OCI-LY7 (cell line): ENCODE data around the gene WDR54. TPM values are rescaled to one million over a fixed set of nuclear protein-coding genes. Genes with fewer than 3 reads are reported as not detected.

Experiments used
- BruUV-seq: library from RNA; stranded (reverse); fragments of 400-500 nt; replicated peaks from 2 replicates; lab custom pipeline; 2021; lab: Mats Ljungman, UMichigan
- CTCF ChIA-PET: fragments of 300-600 bp; sonication (Branson Sonifier 250); formaldehyde crosslinking; loops from one replicate; lab custom pipeline; 2022; ENCODE audit warnings: antibody characterized with exemption; ENCODE audit not compliant: unreplicated experiment; lab: Charles Lee
- POLR2A ChIA-PET: fragments of 300-600 bp; sonication (Branson Sonifier 250); formaldehyde crosslinking; loops from one replicate; lab custom pipeline; 2022; ENCODE audit warnings: antibody characterized with exemption; lab: Charles Lee
- DNase-seq: peaks from one replicate; pipeline ENCODE4 v3.0.0-alpha.2; 2015; ENCODE audit warnings: low spot score
- H2AFZ ChIP-seq: fragments of 200-600 bp; sonication (generic), shearing (Covaris generic); 2 replicates; pipeline ENCODE4 v1.6.1; 2014; ENCODE audit warnings: mild to moderate bottlenecking, antibody characterized with exemption, low read length, moderate library complexity
- H3K27ac ChIP-seq: fragments of 200-600 bp; sonication (generic); 2 replicates; pipeline ENCODE4 v1.5.1; 2014; ENCODE audit warnings: mixed run types, low read depth, mild to moderate bottlenecking, moderate library complexity, low read length, inconsistent platforms; ENCODE audit not compliant: poor library complexity, severe bottlenecking
- H3K36me3 ChIP-seq: fragments of 200-600 bp; sonication (generic); 2 replicates; pipeline ENCODE4 v1.6.1; 2014; ENCODE audit warnings: mild to moderate bottlenecking, antibody characterized with exemption, low read length, moderate library complexity, mixed read lengths; ENCODE audit not compliant: insufficient read depth
- H3K4me1 ChIP-seq: fragments of 200-600 bp; sonication (generic); 2 replicates; pipeline ENCODE4 v1.5.1; 2014; ENCODE audit warnings: mild to moderate bottlenecking, low read length; ENCODE audit not compliant: insufficient read depth, poor library complexity, severe bottlenecking
- H3K4me2 ChIP-seq: fragments of 200-600 bp; sonication (generic); 2 replicates; pipeline ENCODE4 v1.6.1; 2014; ENCODE audit warnings: mild to moderate bottlenecking, low read length
- H3K4me3 ChIP-seq: fragments of 200-600 bp; sonication (generic); 2 replicates; pipeline ENCODE4 v1.5.1; 2014; ENCODE audit warnings: mild to moderate bottlenecking, low read depth, low read length; ENCODE audit not compliant: poor library complexity, severe bottlenecking
- H3K79me2 ChIP-seq: fragments of 200-600 bp; sonication (generic); 2 replicates; pipeline ENCODE4 v1.6.1; 2016; ENCODE audit warnings: low read depth, mild to moderate bottlenecking, low read length, moderate library complexity, mixed read lengths; ENCODE audit not compliant: insufficient read depth
- H3K9me2 ChIP-seq: fragments of 200-600 bp; sonication (generic); 2 replicates; pipeline ENCODE4 v1.6.1; 2016; ENCODE audit warnings: mild to moderate bottlenecking, low read length, mixed read lengths; ENCODE audit not compliant: insufficient read depth
- H3K9me3 ChIP-seq: fragments of 200-600 bp; sonication (generic); 2 replicates; pipeline ENCODE4 v1.6.1; 2014; ENCODE audit warnings: mild to moderate bottlenecking, mixed run types, low read length, mixed read lengths
- H4K20me1 ChIP-seq: fragments of 200-600 bp; sonication (generic); 2 replicates; pipeline ENCODE4 v1.6.1; 2014; ENCODE audit warnings: mild to moderate bottlenecking, antibody characterized with exemption, low read length, moderate library complexity, mixed read lengths; ENCODE audit not compliant: insufficient read depth
- EZH2phosphoT487 ChIP-seq: fragments of 200-600 bp; sonication (generic); IDR thresholded peaks from 2 replicates; pipeline ENCODE4 v1.6.1; 2018; ENCODE audit warnings: low read depth, borderline replicate concordance, mild to moderate bottlenecking, mixed run types, antibody characterized with exemption, low read length, moderate library complexity, mixed read lengths
- intact Hi-C: fragments of 100-400 bp; cut with micrococcal nuclease; formaldehyde crosslinking; loops from one replicate; pipeline ENCODE4 v1.10.0; 2022; ENCODE audit not compliant: unreplicated experiment
- total RNA-seq, 2 experiments: library from RNA; depleted of rRNA in 1 of 2; stranded (reverse); fragments of >200 nt in 1 of 2; shearing (Covaris generic) in 1 of 2; gene quantifications; 2 replicates each; pipeline ENCODE4 v1.2.3, GENCODE V29; 2014 to 2022
- TF ChIP-seq, protein P1 (sequence below): fragments of 200-600 bp; sonication (generic); conservative IDR thresholded peaks from 2 replicates; pipeline ENCODE4 v1.5.1; 2014; ENCODE audit warnings: mild to moderate bottlenecking, antibody characterized with exemption, low read length, moderate library complexity, mixed read lengths

The WDR54 gene
- total RNA-seq, 2 experiments from 2014 or later, result 64.7 to 89.5 TPM

DNA sequence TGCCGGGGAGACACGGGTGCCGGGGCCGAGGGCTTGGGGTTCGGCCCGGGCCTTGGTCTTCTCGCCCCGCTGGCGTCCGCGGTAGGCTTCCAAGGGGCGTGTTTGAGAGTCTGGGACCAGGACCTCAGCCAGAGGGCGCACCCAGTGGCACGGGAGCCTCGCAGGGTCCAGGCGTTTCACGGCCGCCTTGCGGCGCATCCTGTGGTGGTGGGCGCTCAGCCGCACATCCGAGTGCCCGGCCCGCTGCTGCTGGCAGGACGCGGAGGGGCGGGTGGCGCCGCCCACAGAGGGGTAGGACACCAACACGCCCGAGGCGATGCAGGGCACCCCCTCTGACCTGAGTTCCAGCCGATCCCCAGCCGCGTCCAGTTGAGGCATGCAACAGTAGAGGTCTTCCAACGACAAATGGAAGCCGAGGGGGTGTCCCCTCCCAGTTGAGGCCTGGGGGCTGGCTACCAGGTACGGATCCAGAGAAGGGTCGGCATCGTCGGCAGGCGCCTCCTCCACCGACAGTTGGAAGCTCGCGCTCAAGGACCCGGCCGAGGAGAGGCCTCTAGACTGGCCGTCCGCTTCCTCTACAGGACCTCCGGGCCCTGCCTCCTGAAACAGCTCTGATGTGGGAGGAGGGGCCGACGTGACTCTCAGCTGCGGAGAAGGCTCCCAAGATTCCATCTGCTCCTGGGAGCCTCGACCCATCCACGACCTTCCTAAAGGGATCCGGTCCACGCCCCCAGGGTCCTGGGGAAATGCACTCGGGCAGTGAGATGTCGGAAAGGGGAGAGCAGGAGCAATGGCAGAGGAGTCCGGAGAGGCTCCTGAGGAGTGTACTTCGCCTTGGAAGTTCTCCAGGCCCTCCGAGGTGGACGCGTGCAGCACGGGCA is 6.4 kb upstream of the WDR54 start:
- H3K4me3 ChIP-seq, result no peak overlapping the region
- peaks cover under 1% of the 10 kb centered on the region; the same call in 1 of the 2 replicates for H3K79me2 ChIP-seq
- H4K20me1 ChIP-seq, result no peaks in the 10 kb centered on the region
- H3K4me1 ChIP-seq, result peaks cover 41% of the 10 kb centered on the region
- H3K36me3 ChIP-seq, result no peaks in the 10 kb centered on the region
- no peaks in the 10 kb centered on the region for H3K9me3 ChIP-seq
- CTCF ChIA-PET, result no interaction called here
- H3K9me2 ChIP-seq, result no peaks in the 10 kb centered on the region
- TF ChIP-seq, protein P1, sequence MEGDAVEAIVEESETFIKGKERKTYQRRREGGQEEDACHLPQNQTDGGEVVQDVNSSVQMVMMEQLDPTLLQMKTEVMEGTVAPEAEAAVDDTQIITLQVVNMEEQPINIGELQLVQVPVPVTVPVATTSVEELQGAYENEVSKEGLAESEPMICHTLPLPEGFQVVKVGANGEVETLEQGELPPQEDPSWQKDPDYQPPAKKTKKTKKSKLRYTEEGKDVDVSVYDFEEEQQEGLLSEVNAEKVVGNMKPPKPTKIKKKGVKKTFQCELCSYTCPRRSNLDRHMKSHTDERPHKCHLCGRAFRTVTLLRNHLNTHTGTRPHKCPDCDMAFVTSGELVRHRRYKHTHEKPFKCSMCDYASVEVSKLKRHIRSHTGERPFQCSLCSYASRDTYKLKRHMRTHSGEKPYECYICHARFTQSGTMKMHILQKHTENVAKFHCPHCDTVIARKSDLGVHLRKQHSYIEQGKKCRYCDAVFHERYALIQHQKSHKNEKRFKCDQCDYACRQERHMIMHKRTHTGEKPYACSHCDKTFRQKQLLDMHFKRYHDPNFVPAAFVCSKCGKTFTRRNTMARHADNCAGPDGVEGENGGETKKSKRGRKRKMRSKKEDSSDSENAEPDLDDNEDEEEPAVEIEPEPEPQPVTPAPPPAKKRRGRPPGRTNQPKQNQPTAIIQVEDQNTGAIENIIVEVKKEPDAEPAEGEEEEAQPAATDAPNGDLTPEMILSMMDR, result no peak
- TF ChIP-seq EZH2phosphoT487, result no peak
- H3K4me2 ChIP-seq, result no peak overlapping the region
- H2AFZ ChIP-seq, result no peak overlapping the region
- POLR2A ChIA-PET, result interaction anchor here (0.8 to 1.6 kb wide), 2 partner anchors 24 to 36 kb away, joined by 3 to 4 read pairs; no protein-coding TSS in a partner anchor
- intact Hi-C loops, result no loop called here
- H3K27ac ChIP-seq, result no peak overlapping the region
- BruUV-seq, result no TSS peak
- no peak for DNase-seq

DNA sequence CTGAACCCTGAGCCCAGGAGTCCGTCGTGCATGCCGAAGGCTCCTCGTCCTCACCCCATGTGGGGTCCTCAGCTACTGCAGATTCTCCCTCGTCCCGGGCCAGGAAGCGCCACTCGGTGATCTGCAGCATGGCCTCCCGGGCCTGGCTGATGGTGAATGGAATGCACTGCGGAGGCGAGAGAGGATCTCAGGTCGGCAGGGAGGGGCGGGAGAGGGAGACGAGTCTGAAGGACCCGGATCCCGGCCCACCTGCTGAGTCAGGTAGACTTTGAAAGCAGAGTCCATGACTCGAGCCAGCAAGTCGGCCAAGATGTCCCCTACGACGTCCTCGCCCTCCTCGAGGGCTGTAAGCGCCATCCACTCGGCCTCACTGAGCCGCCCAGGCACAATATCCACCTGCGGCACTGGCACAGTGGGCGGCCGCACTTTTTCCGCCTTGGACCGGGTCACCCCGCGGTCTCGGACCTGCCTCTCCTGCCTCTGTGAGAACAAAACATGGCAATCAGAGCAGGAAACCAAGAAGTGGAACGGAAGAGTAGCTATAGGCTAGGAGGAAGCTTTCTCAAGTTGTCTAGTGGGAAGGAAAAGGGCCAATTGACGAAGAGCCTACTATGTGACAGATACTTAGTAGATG is 5.7 kb upstream of the WDR54 start:
- Histone ChIP-seq H4K20me1 (no peaks in the 10 kb centered on the region), H3K9me2 (no peaks in the 10 kb centered on the region), H3K79me2 (peaks cover 4% of the 10 kb centered on the region; the same call in 1 of the 2 replicates), H3K9me3 (no peaks in the 10 kb centered on the region), H3K4me1 (peaks cover 48% of the 10 kb centered on the region), H3K27ac (no peak overlapping the region), H3K4me3 (no peak overlapping the region), H2AFZ (no peak overlapping the region), H3K36me3 (no peaks in the 10 kb centered on the region), H3K4me2 (no peak overlapping the region)
- intact Hi-C loops, result no loop called here
- POLR2A ChIA-PET, result interaction anchor here (0.7 to 1.2 kb wide), 3 partner anchors 41 to 60 kb away, joined by 3 read pairs; partner anchors contain the start of gene WBP1
- no TSS peak for BruUV-seq
- no peak for TF ChIP-seq EZH2phosphoT487
- TF ChIP-seq, protein P1, result no peak
- CTCF ChIA-PET, result no interaction called here
- DNase-seq, result no peak
